IPS DF 6.9 (cell line): ENCODE measurements around the gene RBM38.
"Not testable (repeated sequence)": the region's sequence is repeated elsewhere in the genome, so short reads cannot be mapped to it uniquely, and the experiment has no call there.

ENCODE experiments used
- DNase-seq: peaks from one replicate; pipeline ENCODE4 v3.0.0-alpha.2; 2013; ENCODE audit warnings: low read depth, low spot score
- H3K27ac ChIP-seq: one replicate; pipeline ENCODE4 v1.5.1; 2013; ENCODE audit warnings: low read length, control low read depth
- H3K27me3 ChIP-seq: 2 replicates; pipeline ENCODE4 v1.6.1; 2013; ENCODE audit warnings: mild to moderate bottlenecking, low read length; ENCODE audit not compliant: control insufficient read depth, insufficient read depth
- H3K36me3 ChIP-seq: 2 replicates; pipeline ENCODE4 v1.6.1; 2013; ENCODE audit warnings: low read length; ENCODE audit not compliant: control insufficient read depth, insufficient read depth
- H3K4me1 ChIP-seq: 2 replicates; pipeline ENCODE4 v1.6.1; 2013; ENCODE audit warnings: low read length; ENCODE audit not compliant: control insufficient read depth, insufficient read depth
- H3K4me3 ChIP-seq: 2 replicates; pipeline ENCODE4 v1.5.1; 2013; ENCODE audit warnings: mild to moderate bottlenecking, low read length
- H3K9me3 ChIP-seq: 2 replicates; pipeline ENCODE4 v1.6.1; 2013; ENCODE audit warnings: low read length, inconsistent platforms; ENCODE audit not compliant: control insufficient read depth, insufficient read depth
- WGBS: extraction: QIAGEN DNeasy Blood & Tissue Kit; methylation state at CpG from one replicate; pipeline ENCODE4 v1.1.7; 2013; ENCODE audit warnings: mixed read lengths, missing lambda C conversion rate; ENCODE audit not compliant: insufficient read length, insufficient coverage; 5-methylcytosine and 5-hydroxymethylcytosine counted together

The RBM38 gene

DNA sequence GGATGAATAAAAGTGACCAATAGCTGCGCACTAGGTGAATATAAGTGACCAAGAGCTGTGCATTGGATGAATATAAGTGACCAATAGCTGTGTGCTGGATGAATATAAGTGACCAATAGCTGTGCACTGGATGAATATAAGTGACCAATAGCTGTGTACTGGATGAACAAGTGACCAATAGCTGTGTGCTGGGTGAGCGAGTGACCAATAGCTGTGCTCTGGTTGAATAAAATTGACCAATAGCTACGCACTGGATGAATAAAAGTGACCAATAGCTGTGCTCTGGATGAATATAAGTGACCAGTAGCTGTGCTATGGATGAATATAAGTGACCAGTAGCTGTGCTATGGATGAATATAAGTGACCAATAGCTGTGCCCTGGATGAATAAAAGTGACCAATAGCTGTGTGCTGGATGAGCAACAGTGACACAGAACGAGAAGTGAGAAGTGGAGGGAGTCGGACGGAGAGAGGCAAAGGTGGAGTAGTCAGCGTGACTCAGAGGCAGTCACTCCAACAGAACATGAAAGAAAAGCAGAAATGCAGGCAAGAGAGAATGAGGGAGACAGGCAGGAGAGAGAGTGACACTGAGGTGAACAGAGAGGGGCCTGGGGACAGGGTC is 38.5 kb downstream of the RBM38 start:
- no peaks in the 10 kb centered on the region for H3K9me3 ChIP-seq
- no peak overlapping the region for H3K27ac ChIP-seq
- no peak overlapping the region for H3K4me3 ChIP-seq
- WGBS, result no CpG with 5 or more reads among the region's 7 CpGs
- no peaks in the 10 kb centered on the region for H3K36me3 ChIP-seq
- no peak for DNase-seq
- 0 out of 2 replicates have a peak, but pooled peaks cover 5% of the 10 kb centered on the region for H3K4me1 ChIP-seq
- H3K27me3 ChIP-seq, result no peaks in the 10 kb centered on the region

DNA sequence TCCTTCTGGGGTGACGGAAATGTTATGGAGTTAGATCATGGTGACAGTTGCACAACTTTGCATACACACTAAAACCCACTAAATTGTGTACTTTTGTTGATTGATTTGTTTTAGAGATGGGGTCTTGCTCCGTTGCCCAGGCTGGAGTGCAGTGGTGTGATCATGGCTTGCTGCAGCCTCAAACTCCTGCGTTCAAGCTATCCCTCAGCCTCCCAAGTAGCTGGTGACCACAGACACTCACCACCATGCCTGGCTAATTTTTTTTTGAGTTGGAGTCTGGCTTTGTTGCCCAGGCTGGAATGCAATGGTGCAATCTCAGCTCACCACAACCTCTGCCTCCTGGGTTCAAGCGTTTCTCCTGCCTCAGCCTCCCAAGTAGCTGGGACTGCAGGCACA is 39.0 kb downstream of the RBM38 start:
- no CpG with 5 or more reads among the region's 4 CpGs for WGBS
- not testable (repeated sequence) for H3K27me3 ChIP-seq

DNA sequence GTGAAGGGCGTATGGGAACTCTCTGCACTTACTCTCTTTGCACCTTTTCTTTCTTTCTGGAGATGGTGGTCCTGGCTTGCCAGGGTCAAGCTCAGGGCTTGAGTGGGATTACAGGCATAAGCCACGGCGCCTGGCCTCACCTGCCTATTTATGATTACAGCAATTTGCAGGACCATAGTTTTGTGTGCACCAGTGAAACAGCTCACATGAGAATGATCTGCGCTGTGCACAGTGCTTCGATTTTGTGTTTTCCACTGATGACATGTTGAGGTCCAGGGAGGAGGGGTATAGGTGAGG is 40.3 kb downstream of the RBM38 start:
- no peak overlapping the region for H3K27ac ChIP-seq
- no CpG with 5 or more reads among the region's 5 CpGs for WGBS
- no peak overlapping the region for H3K4me3 ChIP-seq
- no peak for DNase-seq
- no peaks in the 10 kb centered on the region for H3K36me3 ChIP-seq
- H3K9me3 ChIP-seq, result no peaks in the 10 kb centered on the region
- peaks cover 3% of the 10 kb centered on the region; the same call in 1 of the 2 replicates for H3K4me1 ChIP-seq
- H3K27me3 ChIP-seq, result no peaks in the 10 kb centered on the region

More for the DNA sequence above, 39.0 kb downstream of the RBM38 start:
- H3K27ac ChIP-seq, H3K4me1 ChIP-seq, DNase-seq, H3K36me3 ChIP-seq, H3K4me3 ChIP-seq, H3K9me3 ChIP-seq: not testable (repeated sequence)

DNA sequence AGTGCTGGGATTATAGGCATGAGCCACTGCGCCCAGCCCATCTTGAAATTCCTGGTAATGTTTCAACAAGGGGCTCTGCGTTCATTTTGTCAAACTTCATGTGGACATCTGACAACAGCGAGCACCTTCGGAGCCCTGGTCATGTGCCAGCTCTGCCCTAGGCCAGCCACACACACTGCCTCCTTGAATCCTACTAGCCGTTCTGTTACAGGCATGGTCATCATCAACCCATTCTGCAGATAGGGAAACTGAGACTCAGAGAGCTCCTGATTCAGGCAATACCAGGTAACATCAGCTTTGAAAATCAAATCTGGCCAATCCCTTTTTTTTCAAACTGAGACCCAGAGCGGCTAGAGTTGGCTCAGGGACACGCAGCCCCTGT is 41.3 kb downstream of the RBM38 start:
- H3K36me3 ChIP-seq, result no peaks in the 10 kb centered on the region
- no peak for DNase-seq
- H3K9me3 ChIP-seq, result no peaks in the 10 kb centered on the region
- no peak overlapping the region for H3K4me3 ChIP-seq
- no peaks in the 10 kb centered on the region for H3K27me3 ChIP-seq
- H3K27ac ChIP-seq, result no peak overlapping the region
- peaks cover 3% of the 10 kb centered on the region; the same call in 1 of the 2 replicates for H3K4me1 ChIP-seq
- no CpG with 5 or more reads among the region's 7 CpGs for WGBS

DNA sequence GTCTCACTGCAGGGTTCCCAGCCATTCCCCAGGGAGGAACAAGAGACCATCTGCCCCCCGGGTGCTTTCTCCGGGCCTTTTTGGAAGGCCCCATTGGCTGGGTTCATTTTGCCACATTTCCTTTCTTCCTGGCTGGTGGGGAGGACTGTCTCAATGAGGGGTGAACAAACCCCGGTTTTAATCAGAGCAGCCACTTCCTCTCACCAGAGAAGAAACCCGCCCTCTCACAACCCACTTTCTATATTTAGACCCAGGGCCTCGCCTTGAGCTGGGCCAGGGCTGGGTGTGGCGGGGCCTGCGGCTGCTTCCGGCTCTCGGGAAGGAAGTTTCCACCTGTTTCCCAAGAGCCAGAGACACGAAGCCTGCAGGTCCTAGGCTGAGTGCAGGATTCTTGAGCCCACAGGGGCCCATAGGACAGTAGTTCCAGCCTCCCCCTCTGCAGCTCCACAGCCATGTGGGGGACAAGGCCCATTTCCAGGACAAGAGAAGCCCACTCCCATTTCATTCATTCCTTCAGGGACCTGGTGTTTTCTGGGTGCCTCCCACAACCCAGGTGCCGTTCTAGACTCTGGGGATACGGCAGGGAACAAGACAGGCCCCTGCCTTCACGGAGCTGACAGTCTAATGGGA is 41.8 kb downstream of the RBM38 start:
- no CpG with 5 or more reads among the region's 13 CpGs for WGBS
- Histone ChIP-seq H3K27ac (no peak overlapping the region), H3K36me3 (no peaks in the 10 kb centered on the region), H3K4me3 (no peak overlapping the region), H3K4me1 (peaks cover 3% of the 10 kb centered on the region; the same call in 1 of the 2 replicates), H3K9me3 (no peaks in the 10 kb centered on the region), H3K27me3 (no peaks in the 10 kb centered on the region)
- DNase-seq, result no peak

DNA sequence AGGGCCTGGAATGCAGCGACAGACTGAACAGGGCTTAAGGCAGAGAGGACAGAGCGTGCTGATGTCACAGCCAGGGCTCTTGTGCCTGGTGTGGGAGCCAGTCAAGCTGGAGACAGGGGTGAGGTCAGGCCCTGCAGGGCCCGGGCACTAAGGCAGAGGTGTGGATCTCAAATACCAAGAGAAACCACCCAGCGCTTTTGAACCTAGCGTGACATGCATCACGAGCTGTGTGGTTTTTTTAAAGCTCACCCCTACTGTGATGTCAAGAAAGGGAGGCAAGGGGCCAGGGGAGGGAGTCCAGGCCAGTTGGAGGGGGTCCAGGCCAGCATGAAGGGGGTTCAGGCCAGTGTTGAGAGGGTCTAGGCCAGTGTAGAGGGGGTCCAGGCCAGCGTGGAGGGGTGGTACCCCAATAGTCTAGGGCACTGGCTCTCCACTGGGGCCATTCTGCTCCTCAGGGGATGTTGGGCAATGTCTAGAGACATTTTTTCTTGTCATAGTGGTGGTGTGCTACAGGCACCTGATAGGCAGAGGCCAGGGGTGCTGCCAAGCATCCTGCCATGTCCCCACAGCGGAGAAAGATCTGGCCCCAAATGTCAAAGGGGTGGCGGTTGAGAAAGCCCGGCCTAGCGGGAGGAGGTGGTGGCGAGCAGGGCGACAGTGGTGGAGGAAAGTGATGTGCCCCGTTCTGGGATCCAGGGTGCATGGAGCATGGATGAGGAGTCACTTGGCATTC is 42.6 kb downstream of the RBM38 start:
- Histone ChIP-seq H3K4me3 (no peak overlapping the region), H3K27me3 (no peaks in the 10 kb centered on the region), H3K4me1 (peaks cover 3% of the 10 kb centered on the region; the same call in 1 of the 2 replicates), H3K9me3 (no peaks in the 10 kb centered on the region), H3K27ac (no peak overlapping the region), H3K36me3 (no peaks in the 10 kb centered on the region)
- WGBS, result no CpG with 5 or more reads among the region's 14 CpGs
- no peak for DNase-seq

DNA sequence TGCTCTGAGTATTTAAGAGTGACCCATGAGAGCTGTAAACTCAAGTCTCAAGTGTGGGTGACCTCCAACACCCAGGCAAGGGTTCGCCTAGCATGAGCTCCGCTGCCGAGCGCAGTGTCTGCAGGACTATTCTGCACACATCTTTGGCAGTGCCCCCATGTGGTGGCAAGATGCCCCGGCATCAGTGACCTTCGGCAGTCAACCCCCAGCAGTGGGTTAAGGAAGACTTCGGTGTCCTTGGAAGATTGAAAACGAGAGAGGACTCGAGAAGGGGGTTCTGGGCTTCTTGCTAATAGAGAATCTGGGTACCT is 43.1 kb downstream of the RBM38 start:
- no peak overlapping the region for H3K27ac ChIP-seq
- no peak for DNase-seq
- H3K4me3 ChIP-seq, result no peak overlapping the region
- H3K9me3 ChIP-seq, result no peaks in the 10 kb centered on the region
- no peaks in the 10 kb centered on the region for H3K27me3 ChIP-seq
- no peaks in the 10 kb centered on the region for H3K36me3 ChIP-seq
- no CpG with 5 or more reads among the region's 9 CpGs for whole genome bisulfite sequencing
- peaks cover 1% of the 10 kb centered on the region; the same call in 1 of the 2 replicates for H3K4me1 ChIP-seq

DNA sequence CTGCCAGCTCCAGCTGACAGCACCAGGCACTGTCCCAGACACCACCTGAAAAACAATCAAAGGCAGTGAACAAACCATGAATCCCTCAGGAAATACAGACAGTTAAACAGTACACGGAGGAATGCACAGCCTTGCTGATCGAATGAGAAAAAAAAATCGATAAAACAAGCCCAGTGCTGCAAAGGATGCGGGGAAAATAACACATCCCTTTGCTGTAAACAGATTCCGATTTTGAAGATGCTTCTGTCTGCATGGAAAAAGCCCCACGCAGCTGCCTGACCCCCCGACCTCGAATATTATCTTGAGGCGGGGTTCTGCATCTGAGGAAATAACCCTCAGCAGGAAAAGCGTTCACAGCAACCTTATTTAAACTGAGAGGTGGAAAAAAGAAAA is 43.9 kb downstream of the RBM38 start:
- H3K27me3 ChIP-seq, result no peaks in the 10 kb centered on the region
- H3K27ac ChIP-seq, result no peak overlapping the region
- no peaks in the 10 kb centered on the region for H3K36me3 ChIP-seq
- no peak overlapping the region for H3K4me3 ChIP-seq
- H3K4me1 ChIP-seq, result peaks cover 1% of the 10 kb centered on the region; the same call in 1 of the 2 replicates
- no CpG with 5 or more reads among the region's 10 CpGs for WGBS
- DNase-seq, result no peak
- H3K9me3 ChIP-seq, result no peaks in the 10 kb centered on the region

DNA sequence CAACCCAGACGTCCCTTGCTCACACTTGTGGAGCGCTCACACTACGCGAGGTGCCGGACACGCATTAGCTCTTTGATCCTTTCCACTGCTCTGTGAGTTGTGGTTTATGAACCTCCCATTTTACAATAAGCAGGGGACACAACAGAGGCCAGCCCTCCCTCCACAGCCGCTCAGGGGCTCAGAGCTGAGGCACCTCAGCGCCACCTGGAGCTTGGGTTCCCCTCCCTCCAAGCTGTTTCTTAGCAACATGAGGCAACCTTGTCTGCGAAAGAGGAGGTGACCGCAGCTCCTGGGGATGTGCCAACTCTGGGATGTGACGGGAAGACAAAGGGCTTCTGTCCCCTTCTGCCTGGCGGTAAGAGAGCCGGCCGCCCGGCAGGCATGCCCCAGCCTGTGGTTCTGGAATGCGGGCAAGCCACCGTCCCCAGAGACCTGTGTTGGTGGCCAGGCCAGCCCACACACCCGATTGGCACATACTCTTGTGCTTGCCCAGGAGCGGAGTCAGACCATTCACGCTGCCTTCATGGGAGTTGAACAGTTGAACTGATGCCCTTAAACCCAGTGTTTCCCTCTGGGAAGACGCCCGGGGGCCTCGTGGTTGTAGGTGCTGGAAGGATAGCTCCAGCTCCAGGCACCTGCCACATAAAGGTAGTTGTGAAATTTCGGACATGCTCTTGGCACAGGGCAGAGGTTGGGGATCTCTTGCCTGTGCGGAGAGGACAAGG is 44.5 kb downstream of the RBM38 start:
- WGBS, result no CpG with 5 or more reads among the region's 25 CpGs
- H3K9me3 ChIP-seq, result no peaks in the 10 kb centered on the region
- no peak overlapping the region for H3K27ac ChIP-seq
- no peaks in the 10 kb centered on the region for H3K27me3 ChIP-seq
- H3K4me3 ChIP-seq, result no peak overlapping the region
- DNase-seq, result no peak
- no peaks in the 10 kb centered on the region for H3K36me3 ChIP-seq
- peaks cover 1% of the 10 kb centered on the region; the same call in 1 of the 2 replicates for H3K4me1 ChIP-seq

DNA sequence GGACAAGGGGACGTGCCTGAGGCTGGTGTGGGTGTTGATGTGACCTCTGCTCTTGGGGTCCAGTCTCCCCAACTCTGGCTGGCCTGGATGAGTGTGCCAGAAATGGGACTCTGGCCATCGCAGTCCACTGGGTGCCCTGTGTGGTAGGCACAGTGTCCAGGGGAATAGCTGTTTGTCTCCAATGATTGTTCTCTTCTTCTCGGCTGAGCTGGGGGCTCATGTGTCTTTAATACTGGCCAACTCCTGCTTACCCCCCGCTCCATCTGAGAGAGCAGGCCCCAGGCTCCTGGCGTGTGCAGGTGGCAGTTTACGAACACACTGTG is 45.0 kb downstream of the RBM38 start:
- no peak overlapping the region for H3K4me3 ChIP-seq
- no CpG with 5 or more reads among the region's 6 CpGs for WGBS
- H3K27me3 ChIP-seq, result no peaks in the 10 kb centered on the region
- no peaks in the 10 kb centered on the region for H3K9me3 ChIP-seq
- no peak for DNase-seq
- H3K27ac ChIP-seq, result no peak overlapping the region
- peaks cover 1% of the 10 kb centered on the region; the same call in 1 of the 2 replicates for H3K4me1 ChIP-seq
- no peaks in the 10 kb centered on the region for H3K36me3 ChIP-seq
